SH-SY5Y (cell line): ENCODE results near the gene FOXP1.

Experiments used
- GATA2 ChIP-seq: IDR thresholded peaks from 2 replicates; pipeline ENCODE4 v1.6.1; 2011; ENCODE audit warnings: mild to moderate bottlenecking, low read depth, low read length
- GATA3 ChIP-seq: IDR thresholded peaks from 2 replicates; pipeline ENCODE4 v1.6.1; 2011; ENCODE audit warnings: low read depth, mild to moderate bottlenecking, low read length, moderate library complexity

DNA sequence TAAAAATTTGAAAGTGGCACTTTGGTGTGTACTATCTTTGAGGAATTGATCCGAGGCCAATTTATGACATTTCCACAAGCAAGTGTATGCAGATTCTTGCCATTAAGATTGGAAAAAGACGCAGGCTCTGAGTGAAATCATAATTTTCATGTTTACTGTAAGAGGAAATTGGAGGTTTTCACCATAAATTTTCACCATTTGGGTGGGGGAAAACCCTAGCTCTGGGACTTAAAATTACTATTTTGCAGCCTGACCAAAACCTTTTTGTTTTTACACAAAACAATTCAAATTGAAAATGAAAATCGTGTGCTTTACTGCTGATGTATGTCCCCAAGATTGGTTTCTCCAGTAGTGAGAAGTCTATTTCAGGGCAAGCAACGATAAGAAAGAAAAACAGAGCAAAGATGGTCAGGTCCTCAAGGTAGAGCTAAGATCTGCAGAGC lies 282.6 kb downstream of the FOXP1 start:
- TF ChIP-seq GATA2 (no peak), GATA3 (no peak)
